GM12874 (cell line): ENCODE results near the gene PRKAG2.

ENCODE experiments used
- TF ChIP-seq, protein P1 (sequence below): IDR thresholded peaks from 2 replicates; pipeline ENCODE4 v1.5.1; 2011; ENCODE audit warnings: low read depth, mild to moderate bottlenecking, control low read depth, low read length, moderate library complexity; ENCODE audit not compliant: insufficient read depth

The PRKAG2 gene

DNA sequence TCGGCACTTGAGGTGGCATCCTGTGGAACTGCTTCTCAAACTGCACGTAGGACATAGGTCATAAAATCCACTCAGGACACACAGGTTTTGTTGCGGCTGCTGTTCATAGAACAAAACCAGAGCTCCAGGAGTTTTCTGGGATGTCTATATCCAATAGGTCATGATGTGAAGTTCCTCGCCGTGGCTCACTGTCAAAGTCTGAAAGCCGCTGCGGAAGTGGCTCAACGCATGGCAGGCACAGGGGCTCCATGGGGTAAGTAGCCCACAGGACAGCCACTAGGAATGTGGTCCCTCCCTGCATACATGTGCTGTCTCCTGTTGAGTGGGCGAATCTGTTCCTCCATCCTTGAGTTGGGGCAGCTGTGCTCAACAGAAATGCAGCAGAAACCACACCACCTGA, 72.2 kb downstream of the PRKAG2 start:
- TF ChIP-seq, protein P1, sequence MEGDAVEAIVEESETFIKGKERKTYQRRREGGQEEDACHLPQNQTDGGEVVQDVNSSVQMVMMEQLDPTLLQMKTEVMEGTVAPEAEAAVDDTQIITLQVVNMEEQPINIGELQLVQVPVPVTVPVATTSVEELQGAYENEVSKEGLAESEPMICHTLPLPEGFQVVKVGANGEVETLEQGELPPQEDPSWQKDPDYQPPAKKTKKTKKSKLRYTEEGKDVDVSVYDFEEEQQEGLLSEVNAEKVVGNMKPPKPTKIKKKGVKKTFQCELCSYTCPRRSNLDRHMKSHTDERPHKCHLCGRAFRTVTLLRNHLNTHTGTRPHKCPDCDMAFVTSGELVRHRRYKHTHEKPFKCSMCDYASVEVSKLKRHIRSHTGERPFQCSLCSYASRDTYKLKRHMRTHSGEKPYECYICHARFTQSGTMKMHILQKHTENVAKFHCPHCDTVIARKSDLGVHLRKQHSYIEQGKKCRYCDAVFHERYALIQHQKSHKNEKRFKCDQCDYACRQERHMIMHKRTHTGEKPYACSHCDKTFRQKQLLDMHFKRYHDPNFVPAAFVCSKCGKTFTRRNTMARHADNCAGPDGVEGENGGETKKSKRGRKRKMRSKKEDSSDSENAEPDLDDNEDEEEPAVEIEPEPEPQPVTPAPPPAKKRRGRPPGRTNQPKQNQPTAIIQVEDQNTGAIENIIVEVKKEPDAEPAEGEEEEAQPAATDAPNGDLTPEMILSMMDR, result no peak

DNA sequence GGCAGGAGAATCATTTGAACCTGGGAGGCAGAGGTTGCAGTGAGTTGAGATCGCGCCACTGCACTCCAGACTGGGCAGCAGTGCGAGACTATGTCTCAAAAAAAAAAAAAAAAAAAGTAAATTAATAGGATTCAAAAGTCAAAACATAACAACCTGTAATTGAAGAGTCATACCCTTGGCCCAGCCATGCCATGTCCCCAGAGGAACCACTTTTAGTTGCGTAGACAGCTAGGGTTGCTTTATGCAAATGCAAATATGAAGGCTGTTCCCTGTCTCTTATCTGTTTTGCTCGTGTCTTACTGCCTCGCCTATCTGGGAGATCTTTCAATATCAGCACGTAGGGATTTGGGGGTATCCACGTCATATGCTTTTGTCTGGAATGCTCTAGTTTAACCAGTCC, 73.1 kb downstream of the PRKAG2 start:
- TF ChIP-seq, protein P1, result no peak

DNA sequence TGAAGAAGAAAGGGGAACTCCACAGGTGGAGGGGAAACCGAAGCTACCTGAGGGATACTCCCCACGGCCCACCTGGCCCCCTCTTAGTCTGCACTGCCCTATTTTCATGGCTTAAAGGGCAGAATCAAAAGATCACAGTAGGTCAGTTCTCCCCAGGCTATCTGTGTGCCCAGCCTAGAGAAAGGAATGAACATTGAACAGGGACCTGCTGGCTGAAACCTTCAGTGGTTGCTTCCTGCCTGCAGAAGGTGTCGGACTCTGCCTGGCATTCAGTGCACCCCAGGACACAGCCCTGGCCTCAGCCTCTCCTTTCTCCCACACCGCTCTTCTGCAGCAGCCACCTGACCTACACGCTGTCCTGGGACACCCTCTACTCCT, 74.5 kb downstream of the PRKAG2 start:
- TF ChIP-seq, protein P1, result no peak

DNA sequence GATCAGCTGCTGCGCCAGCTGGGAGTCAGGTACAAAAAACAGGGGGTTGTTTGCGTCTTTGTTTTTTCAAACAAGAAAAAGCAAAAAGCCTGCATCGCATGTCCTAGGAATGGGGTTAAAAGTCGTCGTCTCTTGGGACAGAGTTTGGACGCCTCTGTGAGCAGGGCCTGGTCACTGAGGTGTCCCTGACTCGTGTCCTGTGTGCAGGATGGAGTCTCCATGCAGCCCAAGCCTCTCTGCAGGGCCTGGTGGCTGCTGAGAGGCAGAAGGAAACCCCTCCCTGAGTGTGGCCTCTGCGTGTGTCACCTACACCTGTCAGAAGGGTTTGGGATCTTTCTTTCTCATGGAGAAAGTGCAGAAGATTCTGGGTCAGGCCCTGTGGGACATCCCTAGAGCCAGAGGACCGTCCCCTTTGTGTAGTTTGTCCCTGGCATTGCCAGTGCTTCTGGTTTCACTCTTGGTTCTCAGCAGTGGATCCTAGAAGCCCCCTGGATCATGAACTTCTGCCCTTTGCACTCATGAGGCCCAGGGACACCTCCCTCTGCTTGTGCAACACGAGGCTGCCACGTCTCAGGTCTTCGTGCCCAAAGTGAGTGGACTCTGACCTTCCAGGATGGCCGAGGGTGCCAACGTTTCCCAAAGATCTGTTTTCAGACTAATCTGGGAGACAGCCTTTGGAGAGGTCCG, 75.0 kb downstream of the PRKAG2 start:
- TF ChIP-seq, protein P1, result no peak

DNA sequence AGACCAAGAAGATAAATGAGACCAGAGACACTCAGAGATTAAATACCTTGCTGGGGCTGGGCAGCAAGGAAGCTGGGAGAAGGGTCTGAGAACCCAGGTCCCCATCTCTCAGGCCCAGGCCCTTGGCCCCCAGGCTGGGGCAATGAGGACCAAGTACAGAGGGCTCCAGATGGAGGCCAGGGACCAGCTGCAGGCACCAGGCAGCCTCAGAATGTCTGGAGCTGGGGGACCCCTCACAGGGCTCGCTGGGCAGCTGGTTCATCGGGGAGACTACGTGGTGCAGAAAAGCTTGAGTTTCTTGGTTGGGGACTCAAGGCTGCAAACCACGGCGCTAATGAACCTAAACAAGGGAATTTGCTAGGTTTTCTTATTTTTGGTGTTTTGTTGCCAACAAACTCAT, 75.6 kb downstream of the PRKAG2 start:
- TF ChIP-seq, protein P1, result no peak

DNA sequence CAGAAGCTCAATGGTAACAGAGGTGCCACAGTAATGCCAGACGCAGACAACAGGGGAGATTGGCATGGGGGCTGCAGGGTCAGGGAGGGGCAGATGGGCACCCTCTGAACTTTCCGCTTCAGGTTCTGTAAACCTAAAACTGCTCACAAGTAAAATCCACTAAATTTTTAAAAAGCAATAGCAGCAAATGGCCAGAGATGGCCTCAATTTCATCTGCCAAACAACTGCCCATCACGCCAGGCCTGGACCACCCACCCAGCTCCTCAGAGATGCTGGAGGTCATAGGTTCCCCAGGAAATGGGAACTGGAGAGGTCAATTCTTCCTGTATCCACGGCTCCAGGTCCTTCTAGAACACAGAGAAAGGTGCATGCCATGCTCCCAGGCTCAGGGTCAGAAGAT, 76.1 kb downstream of the PRKAG2 start:
- TF ChIP-seq, protein P1, result no peak

DNA sequence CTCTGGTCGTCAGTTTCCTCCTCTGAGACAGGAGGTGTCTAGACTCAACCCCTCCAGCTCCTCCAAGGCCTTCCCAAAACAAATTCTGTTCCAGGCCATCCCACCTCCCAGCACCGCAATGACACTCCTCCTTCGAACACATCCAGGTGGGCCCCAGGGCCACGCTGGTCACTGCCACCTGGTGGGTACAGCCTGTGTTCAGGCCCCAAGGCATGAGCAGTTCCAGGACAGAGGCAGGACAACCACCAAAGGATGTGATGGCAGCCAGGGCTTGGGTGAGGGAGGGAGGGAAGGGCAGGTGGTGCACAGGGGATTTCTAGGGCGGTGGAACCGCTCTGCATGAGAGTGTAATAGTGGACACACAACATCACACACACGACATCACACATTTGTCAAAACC, 76.5 kb downstream of the PRKAG2 start:
- TF ChIP-seq, protein P1, result no peak
